ENCODE data around the gene SYNJ2.

DNA sequence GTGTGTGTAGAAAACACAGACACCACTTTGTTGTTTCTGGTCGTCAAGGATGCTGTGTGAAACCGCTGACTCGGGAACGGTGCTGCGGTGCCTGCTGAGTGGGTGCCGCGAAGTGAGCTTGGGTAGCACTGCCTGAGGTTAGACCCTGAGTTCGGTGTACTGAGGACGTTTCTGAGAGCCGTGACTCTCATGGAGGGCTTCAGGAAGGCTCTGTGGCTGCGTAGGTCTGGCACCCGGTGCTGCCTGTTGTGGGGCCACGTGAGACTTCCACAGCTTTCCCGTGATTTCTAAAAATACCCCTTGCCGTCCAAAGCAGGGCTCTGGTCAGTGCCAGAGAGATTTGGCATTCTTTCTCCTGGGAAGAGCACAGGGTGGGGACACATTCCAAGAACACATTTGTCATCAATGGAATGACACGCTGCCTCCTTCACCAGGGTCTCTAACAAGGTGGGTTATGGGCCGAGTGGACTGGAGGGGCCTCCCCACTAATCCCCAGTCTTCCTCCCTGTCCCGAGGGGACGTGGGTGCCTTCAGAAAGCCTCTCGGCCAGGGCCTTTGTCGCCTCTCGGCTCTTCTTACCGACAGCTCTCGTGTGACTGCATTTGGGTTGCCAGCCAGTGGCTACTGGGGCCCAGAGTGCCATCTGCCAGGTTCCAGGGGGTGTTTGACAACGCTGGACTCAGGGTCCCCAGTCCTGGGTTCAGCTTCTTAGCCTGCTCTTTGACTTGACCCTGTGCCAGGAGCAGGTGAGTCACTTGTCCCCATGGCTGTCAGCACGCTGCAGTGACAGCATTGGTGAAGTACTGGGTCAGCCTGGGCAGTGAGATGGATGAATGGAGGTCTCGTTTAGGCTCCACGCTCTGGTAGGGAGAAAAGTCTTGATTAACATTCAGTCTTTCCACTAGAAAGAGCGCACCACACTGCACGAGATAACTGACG lies 62.2 kb downstream of the SYNJ2 start:
- TF ChIP-seq CTCF (IDR thresholded peaks at IDR 0.05) (no peak), POLR2A (IDR thresholded peaks at IDR 0.05) (no peak)
